GM12873 (cell line): ENCODE results near the gene P2RY13.
A peak's percentile ranks its signal among the peaks of the same experiment; 100 is the strongest.

Experiments used
- CTCF ChIP-seq: IDR thresholded peaks from 2 replicates; pipeline ENCODE4 v1.5.1; 2012; ENCODE audit warnings: low read depth, mild to moderate bottlenecking, moderate library complexity, low read length, control low read depth; ENCODE audit not compliant: insufficient read depth; ENCODE audit errors: missing control alignments

Gene P2RY13

DNA sequence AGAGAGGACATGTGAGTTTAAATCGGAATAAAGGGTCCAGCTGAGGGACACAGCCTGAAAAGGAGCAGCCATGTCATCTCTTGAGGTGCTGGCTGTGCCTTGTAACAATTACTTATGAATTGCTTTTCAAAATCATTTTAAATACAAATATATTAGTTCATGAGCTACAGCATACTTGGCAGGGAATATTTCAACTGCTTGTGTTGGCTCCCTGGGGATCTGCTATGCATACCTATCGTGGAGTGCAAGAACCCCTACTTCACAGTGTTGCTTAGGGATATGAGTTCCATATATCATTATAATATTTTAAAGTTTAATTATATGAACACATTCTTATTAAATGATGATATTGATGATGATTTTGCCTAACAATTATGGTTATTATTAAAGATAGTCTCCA is 31.9 kb downstream of the P2RY13 start:
- TF ChIP-seq CTCF = no peak

- no peak for TF ChIP-seq CTCF
Observed at GRCh38 chr3:151296226-151296625, 33.1 kb downstream of the P2RY13 start.

DNA sequence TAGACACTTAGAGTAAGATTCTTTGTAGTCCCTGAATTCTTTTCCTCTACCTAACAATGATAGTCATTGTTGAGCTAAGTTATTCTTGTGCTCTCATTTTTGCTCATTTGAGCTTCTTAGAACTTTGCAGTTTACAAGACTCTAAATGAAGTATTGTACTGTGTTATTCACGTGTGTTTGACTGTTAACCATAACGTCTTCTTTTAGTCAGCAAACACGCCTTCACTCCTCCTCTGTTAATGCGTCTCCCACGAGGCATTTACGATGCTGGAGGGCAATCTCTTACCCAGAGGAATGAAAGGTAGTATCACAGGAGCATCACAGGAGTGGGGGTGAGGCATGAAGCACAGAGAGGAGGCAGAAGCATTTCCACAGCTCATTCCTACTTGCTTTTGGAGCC is 36.2 kb downstream of the P2RY13 start:
- no peak for TF ChIP-seq CTCF

GRCh38 chr3:151290673-151291072 is 38.7 kb downstream of the P2RY13 start:
- TF ChIP-seq CTCF = peak; percentile 18

- TF ChIP-seq CTCF = no peak
Observed at GRCh38 chr3:151289445-151289844, 39.9 kb downstream of the P2RY13 start.

DNA sequence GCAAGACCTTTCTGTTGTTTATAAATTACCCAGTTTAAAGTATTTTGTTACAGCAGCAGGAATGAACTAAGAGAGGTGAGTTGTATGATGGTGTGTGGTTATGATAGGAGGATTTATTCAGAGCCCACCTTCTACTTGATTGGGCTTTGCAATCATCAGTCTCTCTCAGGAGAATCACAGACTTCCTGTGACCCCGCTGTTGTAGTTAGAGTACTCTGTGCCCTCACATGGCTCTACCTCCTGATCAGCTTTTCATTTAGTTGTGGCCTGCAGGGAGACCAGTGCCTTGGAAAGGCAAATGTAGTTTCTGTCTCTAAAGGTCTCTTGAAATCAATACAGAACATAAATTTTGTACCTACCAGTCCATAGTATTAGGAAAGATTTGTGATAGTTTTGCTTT is 43.4 kb downstream of the P2RY13 start:
- TF ChIP-seq CTCF = no peak

DNA sequence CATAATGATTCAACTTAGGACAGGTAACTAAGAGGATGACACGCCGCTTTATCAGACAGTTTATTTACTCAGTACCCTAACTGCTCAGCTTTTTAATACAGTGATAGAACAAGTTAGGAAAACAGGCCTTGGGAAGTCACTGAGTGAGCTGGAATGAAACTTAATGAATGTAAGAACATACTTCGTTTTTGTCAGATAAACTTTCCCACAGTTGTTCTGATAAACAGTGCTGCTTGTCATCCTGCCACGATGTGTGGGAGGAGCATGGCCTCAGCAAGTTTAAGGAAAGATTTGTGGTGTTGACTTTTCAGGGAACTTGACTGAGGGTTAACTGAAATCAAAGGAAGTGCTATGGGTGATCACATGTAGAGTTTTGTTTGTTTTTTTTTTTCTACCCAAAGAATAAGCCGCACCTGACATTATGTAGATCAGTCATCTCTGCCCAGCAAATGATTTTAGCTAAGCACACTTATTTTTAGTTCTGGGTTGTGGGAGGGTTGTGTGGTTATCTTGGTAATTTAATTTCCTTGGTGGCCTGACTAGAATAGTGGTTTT is 45.4 kb downstream of the P2RY13 start:
- no peak for TF ChIP-seq CTCF
